Measurements from ENCODE around the gene SNAI3.

DNA sequence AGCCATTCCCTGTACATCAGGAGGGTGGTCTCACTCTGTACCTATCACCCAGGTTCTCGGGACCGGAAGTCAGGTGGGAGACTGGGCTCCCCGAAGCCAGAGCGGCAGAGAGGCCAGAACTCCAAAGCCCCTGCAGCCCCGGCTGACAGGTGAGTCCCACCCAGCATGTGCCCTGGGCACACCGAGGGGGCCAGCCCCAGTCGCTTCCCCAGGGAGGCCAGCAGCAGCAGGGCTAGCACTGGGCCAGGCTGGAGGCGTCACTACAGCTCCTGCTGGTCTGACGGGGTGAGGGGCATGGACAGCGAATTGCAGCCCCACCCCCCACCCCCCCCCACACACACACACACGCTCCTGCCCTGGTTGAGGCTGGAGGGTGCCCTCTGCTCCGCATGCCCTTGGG lies 55.9 kb downstream of the SNAI3 start:
- no peak for TF ChIP-seq POLR2A (IDR thresholded peaks at IDR 0.05)
- TF ChIP-seq, protein P1, sequence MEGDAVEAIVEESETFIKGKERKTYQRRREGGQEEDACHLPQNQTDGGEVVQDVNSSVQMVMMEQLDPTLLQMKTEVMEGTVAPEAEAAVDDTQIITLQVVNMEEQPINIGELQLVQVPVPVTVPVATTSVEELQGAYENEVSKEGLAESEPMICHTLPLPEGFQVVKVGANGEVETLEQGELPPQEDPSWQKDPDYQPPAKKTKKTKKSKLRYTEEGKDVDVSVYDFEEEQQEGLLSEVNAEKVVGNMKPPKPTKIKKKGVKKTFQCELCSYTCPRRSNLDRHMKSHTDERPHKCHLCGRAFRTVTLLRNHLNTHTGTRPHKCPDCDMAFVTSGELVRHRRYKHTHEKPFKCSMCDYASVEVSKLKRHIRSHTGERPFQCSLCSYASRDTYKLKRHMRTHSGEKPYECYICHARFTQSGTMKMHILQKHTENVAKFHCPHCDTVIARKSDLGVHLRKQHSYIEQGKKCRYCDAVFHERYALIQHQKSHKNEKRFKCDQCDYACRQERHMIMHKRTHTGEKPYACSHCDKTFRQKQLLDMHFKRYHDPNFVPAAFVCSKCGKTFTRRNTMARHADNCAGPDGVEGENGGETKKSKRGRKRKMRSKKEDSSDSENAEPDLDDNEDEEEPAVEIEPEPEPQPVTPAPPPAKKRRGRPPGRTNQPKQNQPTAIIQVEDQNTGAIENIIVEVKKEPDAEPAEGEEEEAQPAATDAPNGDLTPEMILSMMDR (IDR thresholded peaks at IDR 0.05), result no peak

Data from esophagus squamous epithelium (tissue), 4 donors.